SHP77 treated with DMSO at 0.1 percent for 48 hours (cell line): ENCODE data around the gene ATF7IP2.
"Not testable (repeated sequence)": the region's sequence is repeated elsewhere in the genome, so short reads cannot be mapped to it uniquely, and the experiment has no call there.

ENCODE experiments used
- DNase-seq: peaks from one replicate; lab custom pipeline; 2025; lab: John Stamatoyannopoulos, UW

The ATF7IP2 gene

DNA sequence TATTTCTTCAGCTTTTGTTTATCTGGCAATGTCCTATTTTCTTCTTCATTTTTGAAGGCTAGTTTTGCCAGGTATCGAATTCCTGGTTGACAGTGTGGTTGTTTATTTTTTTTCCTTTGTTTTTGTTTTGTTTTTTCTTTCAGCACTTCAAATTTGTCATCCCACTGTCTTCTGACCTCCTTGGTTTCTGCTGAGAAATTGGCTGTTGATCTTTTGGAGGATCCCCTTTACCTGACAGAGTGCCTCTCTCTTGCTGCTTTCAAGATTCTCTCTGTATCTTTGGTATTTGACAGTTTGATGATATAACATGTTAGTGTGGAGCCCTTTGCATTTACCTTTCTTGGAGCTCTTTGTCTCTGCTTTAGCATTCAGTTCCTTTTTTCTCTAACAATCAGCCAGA lies 9.6 kb upstream of the ATF7IP2 start:
- DNase-seq = no peak

DNA sequence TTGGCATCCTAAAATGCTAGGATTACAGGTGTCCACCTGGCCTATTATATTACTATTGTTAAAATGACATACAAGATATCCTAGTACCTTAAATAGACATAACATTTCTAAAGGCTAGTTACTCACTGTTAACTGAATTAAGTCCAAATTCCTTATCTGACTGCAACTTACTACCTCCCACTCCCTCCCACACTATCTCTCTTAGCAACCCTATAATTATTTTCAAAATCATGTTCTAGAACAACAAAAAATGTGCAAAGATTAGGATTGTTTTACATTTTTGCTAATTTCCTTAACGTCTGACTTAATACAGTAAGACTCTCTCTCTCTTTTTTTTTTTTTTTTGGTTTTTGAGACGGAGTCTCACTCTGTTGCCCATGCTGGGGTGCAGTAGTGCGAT lies 2.2 kb upstream of the ATF7IP2 start:
- DNase-seq = no peak

DNA sequence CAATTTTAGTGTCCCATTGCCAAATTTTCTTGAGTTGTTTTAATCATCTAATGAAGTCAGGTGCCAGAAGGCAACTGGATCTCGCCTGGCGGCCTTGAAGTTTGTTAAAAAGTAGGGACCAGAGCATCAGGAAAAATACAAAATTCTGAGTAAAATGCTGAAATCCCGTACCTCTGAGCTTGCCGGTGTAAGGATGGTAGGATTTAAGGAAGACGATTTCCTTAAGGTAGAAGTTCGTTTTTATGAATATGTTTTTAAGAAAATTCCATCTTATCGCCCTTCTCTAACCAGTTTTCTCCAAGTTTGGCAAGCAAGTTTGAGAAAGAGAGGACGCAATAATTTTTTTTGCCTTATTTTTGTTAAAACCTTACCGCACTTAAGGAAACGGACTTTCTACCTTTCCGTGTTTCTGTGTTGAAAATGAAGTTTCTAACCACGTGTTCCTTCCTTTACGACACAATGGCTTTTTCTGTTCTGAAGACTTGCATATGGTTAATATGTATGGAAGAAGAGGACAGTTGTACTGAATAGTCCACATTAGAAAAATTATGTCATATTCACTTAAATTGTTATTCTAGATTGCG lies 748 bp downstream of the ATF7IP2 start:
- DNase-seq = no peak

DNA sequence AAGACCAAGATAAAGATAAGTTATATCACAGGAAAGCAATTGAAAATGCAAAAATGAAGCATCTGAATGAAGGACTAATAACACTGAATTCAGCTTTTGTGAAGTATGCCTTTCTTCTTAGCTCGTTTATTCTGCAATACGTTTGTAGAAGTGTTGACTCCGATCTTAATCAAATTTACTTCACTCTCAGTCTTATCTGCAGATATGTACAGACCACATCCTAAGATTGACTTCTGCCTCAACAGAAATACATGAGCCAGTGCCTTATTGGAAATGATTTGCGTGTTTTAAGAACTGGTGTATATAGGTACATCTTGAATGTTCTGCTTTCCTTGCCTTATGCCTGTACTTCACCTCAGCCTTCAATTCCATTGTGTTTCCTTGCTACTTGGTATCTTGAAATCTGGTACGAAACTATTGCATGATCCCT lies 1.3 kb downstream of the ATF7IP2 start:
- no peak for DNase-seq

DNA sequence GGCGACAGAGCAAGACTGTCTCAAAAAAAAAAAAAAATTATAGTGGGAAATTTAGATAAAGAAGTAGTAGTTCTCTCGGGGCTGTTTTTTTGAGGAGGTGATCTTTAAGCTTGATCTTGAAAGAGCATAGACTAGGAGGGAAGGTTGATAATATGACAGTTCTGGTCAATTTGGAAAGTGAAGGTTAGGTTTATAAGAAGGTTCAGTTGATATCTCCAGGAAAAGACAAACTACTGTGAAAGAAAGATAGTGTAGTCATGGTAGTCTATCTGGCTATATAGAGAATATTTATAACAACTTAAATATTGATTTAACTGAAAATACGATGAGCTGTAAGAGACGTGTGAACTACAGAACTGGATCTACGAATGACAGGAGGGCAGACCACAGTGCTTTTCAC lies 3.1 kb downstream of the ATF7IP2 start:
- no peak for DNase-seq

DNA sequence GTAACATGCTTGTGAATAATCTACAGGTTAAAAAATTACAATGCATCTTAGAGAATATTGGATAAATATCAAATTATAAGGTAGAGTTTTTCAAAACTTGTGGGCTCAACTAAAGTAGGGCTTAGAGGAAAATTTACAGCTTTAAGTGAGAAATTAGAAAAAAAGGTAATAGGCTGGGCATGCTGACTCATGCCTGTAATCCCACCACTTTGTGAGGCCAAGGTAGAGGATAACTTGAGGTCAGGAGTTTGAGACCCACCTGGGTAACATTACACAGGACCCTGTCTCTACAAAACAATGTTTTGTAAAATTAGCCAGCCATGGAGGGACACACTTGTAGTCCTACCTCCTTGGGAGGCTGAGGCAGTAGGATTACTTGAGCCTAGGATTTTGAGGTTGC lies 4.5 kb downstream of the ATF7IP2 start:
- DNase-seq = no peak

DNA sequence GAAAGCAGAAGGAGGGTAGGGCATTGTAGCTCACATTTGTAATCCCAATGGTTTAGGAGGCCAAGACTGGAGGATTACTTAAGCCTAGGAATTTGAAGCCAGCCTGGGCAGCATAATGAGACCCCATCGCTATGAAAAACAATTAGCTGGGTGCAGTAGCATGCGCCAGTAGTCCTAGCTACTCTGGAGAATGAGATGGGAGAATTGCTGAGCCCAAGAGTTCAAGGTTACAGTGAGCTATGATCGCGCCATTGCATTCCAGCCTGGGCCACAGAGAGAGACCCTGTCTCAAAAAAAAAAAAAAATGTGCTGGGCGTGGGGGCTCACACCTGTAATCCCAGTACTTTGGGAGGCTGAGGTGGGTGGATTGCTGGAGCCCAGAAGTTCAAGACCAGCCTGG lies 5.0 kb downstream of the ATF7IP2 start:
- no peak for DNase-seq

DNA sequence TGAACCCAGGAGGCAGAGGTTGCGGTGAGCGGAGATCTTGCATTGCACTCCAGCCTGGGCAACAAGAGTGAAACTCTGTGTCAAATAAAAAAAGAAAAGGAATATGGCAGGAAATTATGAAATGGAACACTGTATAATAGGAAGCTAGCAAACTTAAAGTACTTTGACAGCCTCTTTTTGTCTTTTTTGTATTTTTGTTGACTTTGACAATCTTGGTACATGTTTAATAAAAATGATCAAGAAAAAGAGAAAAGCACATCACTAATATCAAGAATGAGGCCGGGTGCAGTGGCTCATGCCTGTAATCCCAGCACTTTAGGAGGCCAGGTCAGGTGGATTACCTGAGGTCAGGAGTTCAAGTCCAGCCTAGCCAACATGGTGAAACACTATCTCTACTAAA lies 5.5 kb downstream of the ATF7IP2 start:
- DNase-seq = no peak

DNA sequence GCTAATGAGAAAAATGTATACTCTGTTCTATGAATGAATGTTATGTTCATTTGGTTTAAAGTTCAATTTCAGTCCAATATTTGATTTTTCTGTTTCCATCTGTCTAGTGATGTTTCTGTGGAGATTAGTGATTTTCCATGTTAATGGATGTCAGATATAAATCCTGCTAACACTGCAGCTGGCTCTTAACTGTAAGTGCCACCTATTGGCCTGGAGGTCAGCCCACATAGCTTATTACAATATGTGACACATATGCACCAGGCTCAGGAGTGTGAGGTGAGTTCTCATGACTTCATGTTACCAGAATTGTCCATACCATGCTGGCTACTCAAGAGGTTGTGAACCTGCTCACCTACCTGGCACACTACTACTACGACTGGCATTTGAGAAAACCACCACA lies 17.1 kb downstream of the ATF7IP2 start:
- DNase-seq = no peak

DNA sequence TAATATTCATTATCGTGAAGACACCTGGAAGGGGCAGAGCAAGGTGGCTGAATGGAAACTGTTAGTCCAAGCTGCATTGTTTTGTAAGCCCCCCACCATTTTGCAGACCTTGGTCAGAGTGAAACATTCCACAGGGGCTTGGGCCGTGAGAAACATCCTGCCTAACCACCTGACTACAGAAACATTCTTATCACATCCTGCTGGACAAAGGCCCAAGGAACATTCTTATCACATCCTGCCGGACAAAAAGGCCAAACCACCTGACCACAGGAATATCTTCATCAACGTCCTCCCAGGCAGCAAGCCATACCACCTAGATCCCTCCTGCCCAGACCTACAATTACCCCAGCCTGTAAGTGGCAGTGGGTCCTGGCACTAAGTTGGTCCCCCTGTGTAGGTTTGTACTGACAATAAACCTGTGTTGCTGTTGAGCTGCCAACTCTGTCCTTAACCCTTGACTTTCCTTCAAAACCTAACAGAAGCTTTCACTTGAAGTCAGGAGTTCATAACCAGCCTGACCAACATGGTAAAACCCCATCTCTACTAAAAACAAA lies 19.6 kb downstream of the ATF7IP2 start:
- no peak for DNase-seq

DNA sequence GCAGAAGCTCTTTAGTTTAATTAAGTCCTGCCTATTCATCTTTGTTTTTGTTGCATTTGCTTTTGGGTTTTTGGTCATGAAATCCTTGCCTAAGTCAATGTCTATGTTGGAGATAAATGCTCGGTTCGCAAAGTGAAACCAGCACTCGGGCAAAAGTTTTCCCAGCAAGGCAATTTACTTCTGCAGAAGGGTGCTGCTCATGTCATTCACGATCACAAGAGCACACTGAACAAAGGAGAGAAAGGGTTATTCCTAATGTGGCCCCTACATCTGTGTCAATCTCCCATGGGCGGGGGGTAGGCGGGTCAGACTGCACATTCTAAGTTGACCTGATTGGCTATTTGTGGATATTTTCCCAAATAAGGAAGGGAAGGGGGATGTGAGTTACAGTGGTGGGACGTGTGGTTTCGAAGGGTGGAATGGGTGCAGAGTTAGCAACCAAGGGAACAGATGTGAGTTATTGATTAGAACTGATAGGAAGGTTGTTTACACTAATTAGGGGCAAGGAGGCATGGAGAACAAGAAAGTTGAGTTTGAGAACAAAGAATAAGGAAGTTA lies 23.0 kb downstream of the ATF7IP2 start:
- DNase-seq = no peak

DNA sequence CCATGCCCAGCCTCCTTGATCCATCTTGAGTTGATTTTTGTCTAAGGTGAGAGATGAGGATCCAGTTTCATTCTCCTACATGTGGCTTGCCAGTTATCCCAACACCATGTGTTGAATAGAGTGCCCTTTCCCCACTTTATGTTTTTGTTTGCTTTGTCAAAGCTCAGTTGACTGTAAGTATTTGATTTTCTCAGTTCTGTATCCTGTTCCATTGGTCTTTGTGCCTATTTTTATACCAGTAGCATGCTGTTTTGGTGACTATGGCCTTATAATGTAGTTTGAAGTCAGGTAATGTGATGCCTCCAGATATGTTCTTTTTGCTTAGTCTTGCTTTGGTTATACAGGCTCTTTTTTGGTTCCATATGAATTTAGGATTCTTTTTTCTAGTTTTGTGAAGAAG lies 23.9 kb downstream of the ATF7IP2 start:
- not testable (repeated sequence) for DNase-seq

DNA sequence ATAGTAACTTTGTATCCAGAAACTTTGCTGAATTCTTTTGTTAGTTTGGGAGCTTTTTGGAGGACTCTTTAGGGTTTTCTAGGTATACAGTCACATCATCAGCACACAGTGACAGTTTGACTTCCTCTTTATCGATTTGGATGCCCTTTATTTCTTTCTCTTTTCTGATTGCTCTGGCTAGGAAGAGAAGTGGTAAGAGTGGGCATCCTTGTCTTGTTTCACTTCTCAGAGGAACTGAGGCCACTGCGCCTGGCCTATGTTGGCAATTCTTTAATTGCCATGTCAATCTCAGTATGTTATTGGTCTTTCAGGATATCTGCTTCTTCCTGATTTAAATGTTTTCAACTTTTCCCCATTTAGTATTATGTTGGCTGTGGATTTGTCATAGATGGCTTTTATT lies 24.6 kb downstream of the ATF7IP2 start:
- no peak for DNase-seq

DNA sequence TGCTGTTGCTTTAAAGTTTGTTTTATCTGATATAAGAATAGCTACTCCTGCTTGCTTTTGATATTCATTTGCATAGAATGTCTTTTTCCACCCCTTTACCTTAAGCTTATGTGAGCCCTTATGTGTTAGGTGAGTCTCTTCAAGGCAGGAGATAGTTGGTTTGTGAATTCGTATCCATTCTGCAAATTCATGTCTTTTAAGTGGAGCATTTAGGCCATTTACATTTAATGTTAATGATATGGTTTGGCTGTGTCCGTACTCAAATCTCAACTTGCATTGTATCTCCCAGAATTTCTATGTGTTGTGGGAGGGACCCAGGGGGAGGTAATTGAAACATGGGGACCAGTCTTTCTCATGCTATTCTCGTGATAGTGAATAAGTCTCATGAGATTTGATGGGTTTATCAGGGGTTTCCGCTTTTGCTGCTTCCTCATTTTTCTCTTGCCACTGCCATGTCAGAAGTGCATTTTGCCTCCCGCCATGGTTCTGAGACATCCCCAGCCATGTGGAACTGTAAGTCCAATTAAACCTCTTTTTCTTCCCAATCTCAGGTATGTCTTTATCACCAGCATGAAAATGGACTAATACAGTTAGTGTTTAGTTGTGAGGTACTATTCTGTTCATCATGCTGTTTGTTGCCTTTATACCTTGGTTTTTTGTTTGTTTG lies 27.2 kb downstream of the ATF7IP2 start:
- no peak for DNase-seq

DNA sequence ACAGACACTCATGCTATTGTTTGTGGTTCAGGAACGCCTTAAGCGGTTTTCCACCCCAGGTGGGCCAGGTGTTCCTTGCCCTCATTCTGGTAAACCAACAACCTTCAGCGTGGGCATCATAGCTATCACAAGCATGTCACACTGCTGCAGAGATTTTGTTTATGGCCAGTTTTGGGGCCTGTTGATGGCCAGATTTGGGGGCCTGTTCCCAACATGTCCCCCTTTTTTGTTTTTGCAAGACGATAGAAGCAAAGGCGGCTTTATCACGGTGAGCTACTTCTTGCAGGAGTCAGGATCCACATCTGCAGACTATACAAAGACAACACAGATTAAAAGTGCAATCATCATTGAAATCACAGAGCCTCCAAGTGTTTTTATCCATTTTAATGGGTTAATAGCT lies 32.3 kb downstream of the ATF7IP2 start:
- not testable (repeated sequence) for DNase-seq

DNA sequence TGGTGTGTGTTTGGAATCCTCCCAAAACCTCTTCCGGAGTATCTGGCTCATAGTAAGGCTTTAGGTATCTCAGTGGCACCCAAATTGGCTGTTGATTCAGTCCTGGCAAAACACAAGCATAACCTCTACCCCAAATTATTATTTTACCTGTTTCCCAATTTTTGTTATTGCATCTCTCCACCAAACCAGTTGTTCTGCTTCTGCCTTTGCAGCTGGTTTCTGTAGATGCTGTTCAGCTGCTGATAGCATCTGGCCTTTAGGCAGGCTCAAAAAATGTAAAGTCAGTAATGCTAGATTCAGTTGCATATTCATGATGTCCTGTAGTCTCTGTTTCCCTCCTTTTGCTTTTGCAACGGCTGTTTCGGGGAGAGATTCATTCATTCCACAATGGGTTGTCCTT lies 33.8 kb downstream of the ATF7IP2 start:
- no peak for DNase-seq

DNA sequence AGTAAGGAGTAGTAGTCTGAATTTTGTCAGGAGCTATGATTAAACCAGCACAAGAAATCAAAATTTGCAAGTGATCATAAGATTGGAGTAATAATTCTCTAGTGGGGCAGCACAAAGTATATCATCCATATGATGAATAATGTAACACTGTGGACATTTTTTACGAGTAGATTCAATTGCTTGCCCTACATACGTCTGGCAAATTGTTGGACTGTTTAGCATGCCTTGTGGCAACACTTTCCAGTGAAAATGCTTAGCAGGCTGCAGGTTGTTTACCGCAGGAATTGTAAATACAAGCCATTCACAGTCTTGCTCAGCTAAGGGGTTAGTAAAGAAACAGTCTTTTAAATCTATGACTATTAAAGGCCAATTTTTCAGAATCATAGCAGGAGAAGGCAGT lies 35.7 kb downstream of the ATF7IP2 start:
- DNase-seq = no peak

DNA sequence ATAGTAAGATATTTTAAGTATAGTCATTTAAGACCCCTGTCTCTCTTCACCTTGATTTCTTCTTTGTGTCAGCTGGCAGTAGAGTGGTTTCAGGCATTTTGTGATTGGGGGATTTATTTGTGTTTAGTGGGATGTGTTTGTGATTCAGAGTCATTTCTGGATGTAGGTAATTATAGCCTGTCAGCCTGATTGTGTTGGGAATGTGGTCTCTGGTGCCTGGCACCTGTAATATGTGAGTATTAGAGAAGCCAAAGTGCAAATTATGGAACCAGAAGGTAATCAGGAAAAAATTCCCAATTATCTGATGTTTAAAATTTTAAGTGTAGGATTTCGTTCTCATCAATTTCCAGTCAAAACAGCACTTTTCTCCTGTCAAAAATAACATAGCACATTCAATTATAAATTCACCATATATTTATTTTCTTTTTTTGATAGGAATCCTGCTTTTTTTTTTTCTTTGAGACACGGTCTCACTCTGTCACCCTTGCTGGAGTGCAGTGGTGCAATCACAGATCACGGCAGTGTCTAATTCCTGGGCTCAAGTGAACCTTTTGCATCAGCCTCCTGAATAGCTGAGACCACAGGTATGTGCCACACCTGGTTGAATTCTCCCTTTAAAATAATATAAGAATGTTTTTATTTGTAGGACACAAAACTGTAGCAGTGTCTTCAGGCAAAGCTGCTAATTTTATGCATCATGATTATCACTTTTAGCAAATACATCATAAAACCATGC lies 42.7 kb downstream of the ATF7IP2 start:
- no peak for DNase-seq

DNA sequence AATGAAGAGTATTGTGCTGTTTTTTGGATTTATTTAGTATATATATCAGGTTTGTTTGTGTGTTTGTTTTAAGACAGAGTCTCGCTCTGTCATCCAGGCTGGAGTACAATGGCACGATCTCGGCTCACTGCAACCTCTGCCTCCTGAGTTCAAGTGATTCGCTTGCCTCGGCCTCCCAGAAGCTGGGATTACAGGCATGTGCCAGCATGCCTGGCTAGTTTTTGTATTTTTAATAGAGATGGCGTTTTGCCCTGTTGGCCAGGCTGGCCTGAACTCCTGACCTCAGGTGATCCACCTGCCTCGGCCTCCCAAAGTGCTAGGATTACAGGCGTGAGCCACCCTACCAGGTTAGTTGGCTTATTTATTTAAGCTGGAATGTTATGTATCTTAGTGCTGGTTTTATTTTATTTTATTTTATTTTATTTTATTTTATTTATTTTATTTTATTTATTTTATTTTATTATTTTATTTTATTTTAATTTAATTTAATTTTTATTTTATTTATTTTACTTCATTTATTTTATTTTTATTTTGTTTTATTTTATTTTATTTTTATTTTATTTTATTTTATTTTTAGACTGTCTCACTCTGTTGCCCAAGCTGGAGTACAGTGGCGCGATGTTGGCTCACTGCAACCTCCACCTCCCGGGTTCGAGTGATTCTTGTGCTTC lies 43.6 kb downstream of the ATF7IP2 start:
- not testable (repeated sequence) for DNase-seq

DNA sequence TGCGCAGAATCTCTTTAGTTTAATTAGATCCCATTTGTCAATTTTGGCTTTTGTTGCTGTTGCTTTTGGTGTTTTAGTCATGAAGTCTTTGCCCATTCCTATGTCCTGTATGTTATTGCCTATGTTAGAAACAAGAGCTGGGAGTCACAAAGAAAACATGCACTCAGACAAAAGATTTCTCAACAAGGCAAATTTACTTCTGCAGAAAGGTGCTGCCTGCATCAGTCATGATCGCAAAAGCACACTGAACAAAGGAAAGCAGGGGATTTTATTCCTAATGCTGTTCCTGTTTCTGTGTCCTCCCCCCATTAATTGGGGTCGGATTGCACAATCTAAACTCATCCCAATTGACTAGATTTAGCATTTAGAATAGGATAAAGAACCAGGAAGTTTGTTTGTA lies 55.9 kb downstream of the ATF7IP2 start:
- DNase-seq = no peak

DNA sequence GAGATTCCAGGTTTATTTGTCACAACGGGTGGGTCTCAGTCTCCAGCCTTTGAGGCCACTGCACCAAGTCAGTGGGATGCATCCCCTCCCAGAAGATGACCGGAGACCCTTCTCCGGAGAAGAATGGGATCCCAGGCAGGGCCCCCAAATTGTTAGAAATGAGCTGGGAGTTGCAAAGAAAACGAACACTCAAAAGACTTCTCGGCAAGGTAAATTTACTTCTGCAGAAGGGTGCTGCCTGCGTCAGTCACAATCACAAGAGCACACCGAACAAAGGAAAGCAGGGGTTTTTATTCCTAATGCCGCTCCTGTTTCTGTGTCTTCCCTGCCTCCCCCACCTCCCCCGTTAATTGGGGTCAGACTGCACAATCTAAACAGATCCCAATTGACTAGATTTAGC lies 61.4 kb downstream of the ATF7IP2 start:
- DNase-seq = no peak
